GM18508 (cell line): ENCODE measurements around the gene ATIC.
"Not testable (repeated sequence)": the region's sequence is repeated elsewhere in the genome, so short reads cannot be mapped to it uniquely, and the experiment has no call there.

ENCODE experiments used
- ATAC-seq: cut with Tn5 transposase; IDR thresholded peaks from one replicate; pipeline ENCODE4 v1.9.1; 2021; ENCODE audit warnings: moderate number of reproducible peaks; ENCODE audit not compliant: insufficient read depth, unreplicated experiment

ATIC gene

DNA sequence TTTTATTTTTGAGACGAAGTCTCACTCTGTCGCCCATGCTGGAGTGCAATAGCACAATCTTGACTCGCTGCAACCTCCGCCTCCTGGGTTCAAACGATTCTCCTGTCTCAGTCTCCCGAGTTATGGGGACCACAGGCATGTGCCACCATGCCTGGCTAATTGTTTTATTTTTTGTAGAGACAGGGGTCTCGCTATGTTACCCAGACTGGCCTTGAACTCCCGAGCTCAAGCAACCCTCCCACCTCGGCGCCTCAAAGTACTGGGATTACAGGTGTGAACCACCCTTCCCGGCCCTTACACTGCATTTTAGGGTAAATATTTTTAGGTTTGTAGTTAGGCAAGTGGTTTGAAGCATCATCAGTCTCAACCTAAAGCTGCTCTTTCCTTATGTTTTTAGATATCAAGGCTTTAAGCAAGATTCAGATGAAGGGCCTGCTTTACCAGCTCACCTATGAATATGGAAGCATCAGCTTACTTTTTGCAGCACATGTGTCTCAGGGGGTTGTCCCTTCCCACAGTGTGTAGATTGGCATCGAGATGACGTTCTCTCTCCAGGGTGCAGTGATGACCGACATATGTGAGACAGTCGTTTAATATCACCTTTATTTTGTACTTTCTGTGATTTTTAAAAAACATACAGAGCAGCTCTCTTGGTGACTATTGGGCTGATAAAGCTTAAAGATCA lies 47.2 kb downstream of the ATIC start:
- ATAC-seq = no peak

DNA sequence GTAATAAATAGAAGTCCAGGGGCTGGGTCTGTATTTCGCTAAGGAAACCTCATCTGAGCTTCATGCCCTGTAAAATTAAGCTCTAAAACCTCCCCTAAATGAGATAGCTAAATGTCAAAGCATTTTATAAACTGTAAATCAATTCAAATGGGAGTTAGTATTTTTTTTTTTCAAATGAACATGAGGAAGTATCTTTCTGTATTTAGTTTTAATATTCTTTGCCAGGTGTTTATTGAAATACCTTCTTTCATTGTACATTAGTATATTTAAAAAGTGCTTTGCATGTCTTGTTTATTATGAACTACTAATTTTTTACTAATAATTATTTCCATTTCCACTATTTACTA lies 47.7 kb downstream of the ATIC start:
- no peak for ATAC-seq

DNA sequence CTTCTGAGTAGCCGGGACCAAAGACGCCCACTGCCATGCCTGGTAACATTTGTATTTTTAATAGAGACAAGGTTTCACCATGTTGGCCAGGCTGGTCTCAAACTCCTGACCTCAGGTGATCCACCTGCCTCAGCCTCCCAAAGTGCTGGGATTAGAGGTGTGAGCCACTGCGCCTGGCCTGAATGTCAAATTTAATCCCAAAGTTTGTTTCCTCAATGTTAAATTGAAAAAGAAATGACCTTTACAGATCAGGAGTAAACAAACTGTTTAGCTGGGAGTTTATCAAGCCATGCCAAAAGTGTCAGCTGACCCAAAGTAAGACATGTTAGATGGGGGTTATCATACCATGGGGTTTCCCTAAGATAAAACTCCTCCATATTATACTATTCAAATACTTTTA lies 48.2 kb downstream of the ATIC start:
- not testable (repeated sequence) for ATAC-seq

DNA sequence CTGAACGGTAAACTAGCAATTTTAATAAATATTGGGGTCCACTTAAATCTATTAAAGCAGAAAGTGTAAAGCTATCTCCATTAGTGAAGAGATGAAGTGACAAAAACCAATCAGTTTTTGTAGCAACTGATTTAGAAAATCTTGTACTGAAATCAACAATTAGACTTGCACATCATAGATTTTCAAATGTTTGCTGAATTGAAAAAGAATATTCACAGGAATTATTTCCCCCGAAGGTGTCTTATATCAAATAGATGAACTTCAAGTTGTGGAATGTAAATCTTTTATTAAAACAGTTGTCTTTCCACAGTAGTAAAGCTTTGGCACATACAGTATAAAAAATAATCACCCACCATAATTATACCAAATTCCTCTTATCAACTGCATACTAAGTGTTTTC lies 48.7 kb downstream of the ATIC start:
- ATAC-seq = no peak

DNA sequence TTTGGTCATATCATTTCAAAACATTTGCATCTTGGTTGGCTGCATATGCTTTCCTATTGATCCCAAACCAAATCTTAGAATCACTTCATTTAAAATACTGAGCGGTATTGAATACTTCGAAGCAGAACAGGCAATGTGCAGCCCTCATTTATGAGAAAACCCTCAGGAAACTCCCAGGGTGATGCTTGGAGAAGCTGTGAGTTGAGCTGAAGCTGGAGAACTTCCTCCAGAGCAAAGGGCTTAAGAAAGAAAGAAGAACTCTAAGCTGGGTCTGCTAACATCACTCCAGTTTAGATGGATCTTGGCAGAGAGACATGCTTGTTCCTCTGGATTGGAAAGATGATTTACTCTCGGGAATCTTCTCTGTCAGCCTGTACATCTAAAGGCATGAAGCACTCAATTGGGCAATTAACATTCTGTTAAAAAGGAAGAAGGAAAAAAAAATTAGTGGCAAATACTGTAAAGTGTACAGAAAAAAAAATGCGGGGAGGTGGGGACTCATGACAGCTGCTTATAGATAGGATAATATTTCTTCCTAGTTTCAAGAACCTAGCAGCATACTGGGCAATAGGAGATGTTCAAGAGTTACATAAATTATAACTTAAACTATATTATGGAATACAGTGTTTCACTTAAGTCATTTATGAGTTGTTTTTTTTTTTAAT lies 49.5 kb downstream of the ATIC start:
- no peak for ATAC-seq

DNA sequence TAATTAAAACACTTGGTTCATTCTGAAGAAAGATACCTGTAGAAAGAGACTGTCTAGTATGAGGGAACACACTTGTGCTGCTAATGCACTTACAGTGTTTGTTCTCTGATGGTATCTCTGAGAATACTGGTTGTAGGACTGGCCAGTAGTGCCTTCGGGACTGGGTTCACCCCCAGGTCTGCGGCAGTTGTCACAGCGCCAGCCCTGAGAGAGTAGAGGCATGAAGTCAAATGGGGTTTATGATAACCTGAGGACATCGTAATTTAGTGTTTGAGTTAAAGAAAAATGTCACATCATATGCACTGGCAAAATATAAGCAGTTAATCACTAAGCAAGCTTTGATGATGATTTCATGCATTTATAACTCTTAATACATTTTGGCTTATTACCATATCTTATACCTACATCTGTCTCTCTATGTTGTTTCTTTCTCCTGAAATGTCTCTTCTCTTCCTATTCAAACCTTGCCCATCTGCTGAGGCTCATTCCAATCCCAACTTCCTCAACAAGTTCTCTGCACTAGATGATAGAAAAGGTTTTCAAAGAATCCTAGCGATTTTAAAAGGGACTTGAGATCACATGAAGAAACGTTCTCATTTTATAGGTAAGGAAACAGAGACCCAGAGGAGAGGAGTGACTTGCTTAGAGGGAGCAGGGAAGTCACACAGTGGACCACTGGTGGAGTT lies 50.2 kb downstream of the ATIC start:
- ATAC-seq = no peak

DNA sequence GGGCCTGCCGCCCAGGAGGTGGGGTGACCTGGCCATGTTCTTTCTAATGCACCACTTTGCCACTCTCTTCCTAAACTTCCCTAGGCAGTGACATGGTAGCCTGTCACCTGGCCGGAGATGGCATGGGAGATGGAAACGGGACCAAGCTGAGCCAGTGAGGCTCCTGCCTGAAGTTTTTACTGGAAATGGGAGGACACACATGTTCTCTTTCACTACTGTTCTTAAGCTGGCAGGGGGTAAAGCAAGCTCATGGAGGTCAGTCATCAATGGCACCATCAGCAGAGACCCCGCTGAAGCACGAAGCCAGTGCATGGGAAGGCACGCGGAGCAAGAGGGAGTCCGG lies 50.7 kb downstream of the ATIC start:
- no peak for ATAC-seq

DNA sequence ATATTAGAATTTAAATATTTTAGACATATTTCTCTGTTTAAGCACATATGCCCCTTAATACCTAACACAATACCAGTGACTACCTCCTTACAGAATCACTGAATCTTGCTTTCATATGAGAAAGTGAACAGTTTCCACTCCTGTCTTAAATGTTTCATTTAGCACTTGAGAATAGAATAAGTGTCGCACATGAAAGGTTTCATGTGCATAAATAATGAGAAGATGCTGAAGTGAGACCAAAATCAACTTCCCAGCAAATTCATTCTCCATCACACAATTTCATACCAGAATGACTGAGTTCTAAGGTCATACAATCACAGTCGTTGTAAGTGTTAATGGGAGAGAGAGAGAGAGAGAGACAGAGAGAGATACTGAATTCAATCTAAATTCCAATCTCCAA lies 51.2 kb downstream of the ATIC start:
- no peak for ATAC-seq

DNA sequence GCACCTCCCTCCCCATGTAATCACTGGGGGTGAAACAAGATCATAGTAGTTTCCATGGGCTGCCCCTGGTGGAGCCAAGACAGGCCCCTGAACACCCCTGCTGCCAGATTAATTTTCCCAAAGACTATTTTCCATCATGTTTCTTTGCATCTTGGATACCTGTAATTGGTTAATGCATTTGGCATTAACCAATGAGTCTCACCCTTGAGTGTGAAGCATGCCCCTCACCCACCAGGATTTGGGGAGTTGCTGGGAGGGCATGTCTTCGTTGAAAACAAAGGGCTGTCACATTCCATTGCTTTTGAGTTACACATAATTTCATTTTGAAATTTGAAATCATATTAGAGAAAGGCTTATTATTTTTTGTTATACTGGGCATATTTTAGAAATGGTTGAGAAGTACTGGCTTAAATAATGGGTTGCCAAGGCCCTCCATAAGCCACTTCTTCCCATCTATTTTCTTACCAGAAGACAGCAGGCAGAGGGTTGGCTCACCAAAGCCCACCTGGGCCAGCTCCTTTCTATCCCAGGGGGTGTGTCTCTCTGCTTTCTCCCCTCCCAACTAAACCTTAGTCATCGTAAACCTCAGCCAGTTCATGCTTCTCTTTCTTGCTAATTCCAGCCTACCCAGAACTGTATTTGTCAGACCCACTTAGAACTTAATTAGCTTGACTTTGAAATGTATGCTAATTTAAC lies 51.8 kb downstream of the ATIC start:
- ATAC-seq = no peak

DNA sequence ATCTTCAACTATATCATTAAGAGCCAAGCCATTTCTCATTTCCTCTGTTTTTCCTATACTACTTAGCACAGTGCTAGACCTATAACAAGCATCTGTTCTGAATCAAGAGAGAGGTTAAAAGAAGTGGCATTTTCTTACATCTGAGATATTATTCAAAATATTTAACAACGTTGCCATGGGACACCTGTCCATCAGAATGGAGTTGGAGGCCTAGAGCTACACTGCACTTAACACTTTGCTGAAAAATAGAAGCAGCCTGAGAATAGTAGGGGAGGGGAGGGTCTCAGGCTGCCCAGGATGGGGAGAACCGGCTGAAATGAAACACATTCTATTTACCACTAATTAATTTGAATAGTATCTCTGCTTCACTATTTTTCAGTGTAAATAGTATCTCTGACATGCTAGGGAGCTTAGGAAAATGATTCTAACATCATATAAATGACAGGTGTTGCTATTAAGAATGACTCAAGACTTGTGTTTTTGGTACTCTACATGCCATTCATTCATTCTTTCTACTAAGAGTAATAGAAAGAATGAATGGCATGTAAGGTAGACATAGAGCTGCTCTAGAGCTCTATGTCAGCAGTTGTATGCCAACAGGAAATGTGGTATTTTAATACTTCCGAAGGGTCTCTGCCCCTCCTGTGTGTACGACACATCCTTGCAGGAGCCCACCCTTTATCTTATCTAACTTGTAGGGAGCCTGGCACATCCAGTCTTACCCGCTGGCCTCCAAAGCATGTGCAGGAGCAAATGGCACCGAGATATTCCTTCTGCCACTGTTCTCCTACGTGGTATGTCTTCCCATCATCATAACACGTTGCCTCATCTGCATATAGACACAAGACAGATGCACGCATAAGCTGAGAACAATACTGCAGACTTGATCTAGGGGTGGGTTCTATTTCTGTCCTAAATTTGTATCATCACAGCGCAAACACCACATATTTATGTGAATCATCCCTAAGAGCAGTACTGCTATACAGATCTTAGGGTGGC lies 52.6 kb downstream of the ATIC start:
- no peak for ATAC-seq

DNA sequence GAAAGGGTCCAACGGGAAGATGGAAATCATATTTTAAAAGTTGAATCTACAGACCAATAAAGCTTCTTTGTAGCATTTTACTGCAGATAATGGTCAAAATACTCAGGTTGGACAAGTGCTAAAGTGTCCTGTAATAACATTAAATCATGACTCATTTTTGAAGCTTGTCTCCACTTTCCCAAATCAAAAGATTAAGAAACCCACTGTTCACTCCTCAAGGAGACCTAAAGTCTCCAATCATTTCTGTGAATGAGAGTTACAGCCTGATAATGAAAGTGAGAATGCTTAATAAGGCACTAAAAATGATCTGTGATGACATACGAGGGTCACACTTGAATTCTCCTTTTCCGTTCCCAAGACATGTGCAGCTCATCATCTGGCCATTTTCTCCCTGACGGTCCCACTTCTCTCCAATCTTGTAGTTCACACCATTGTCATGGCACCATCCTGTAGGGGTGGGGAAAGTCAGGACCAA lies 53.4 kb downstream of the ATIC start:
- ATAC-seq = peak; percentile 61

DNA sequence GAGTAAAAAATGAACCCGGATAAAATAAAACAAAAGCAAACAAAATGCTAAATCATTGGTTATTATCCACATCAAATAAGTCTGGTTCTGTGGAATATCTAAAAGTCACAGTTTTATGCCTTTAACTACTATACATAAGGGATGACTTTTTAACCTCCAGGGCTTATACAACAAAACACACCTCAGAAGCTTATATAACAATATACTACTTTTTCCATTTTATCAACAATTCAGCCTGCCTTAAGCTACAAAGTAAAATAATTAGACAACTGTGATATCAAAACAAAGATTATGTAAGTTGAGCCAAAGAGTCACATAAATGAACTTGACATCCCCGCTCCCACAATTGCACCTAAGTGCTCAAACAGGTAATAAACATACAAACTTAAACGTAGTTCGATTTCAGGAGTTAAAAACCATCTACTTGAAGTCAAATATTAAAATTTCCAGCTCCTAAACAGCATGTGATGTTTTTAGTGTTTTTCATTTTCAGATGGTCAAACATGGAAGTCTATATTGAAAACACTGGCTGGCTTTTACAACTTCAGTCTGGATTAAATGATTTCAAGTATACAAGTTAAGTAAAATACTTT lies 54.7 kb downstream of the ATIC start:
- no peak for ATAC-seq

DNA sequence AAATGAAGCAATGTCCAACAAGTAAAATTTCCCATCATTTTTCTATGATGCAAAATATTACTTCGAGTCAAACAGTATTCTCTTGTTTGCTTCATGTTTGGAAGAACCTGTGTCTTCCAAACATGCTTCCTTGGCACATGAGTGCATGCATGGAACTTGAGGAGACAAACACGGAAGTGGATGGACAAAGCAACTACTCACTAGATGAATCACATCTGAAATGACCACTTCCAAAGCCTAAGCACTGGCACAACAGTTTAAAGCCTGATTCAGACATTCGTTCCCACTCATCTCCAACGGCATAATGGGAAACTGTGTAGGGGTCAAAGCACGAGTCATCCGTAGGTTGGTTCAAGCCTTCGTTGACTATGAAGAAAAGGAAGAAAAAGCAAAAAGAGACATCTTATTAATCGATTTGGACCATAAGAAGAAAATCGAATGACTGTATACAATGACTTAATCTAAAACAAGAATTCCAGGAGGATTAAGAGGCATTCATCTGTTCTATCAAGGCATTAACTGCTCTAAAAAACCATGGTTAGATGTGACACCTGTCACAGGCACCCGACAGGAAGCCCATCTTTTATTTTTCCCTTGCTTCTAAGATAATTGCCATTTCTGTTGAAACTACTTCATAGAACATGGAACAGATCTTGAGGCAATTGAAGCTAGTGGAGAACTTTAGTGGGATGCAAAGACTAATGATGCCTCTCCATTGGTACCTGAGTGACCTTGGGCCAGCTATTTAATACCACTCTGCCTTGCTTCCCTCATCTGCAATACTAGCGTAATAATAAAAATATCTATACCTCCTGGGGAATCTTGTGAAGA lies 56.0 kb downstream of the ATIC start:
- ATAC-seq = no peak

DNA sequence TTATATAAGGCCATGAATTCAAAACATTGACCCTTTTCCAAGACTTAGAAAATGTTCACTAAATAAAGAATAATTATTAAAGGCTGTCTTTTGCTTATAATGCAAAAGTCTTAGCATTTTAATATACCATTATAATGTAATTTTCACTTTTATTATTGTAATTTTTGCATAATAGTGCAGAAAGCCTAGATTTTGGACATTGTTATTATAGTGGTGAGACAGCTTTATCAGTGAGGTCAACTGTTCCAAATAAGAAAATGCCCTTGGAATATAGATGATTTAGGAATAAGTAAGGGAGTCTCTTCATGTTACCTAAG lies 56.6 kb downstream of the ATIC start:
- no peak for ATAC-seq

DNA sequence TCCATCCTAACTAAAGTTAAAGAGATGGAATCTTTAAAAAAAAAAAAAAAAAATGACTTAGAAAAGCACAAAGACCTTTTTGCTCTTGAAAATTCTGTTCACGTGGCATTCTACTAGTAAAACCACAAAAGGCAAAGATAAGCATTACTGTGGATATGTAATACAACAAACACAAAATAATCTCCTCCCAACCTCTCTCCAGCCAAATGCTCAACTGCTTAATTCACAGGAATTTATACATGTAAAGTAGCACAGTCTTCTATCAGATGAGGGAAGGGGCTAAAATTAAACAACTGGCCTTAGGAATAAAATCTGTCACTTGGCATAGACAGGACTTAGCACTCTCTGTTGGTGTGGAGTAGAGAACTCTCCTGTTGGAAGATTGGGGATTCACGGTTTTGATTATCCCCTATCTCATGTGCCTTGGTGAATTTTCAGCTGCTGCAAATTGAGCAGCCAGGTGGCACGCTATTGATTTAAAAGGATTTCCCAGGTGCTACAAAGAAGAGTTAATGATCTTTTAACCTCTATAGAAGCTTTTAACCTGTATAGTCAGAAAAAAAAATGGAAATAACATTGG lies 57.4 kb downstream of the ATIC start:
- no peak for ATAC-seq

DNA sequence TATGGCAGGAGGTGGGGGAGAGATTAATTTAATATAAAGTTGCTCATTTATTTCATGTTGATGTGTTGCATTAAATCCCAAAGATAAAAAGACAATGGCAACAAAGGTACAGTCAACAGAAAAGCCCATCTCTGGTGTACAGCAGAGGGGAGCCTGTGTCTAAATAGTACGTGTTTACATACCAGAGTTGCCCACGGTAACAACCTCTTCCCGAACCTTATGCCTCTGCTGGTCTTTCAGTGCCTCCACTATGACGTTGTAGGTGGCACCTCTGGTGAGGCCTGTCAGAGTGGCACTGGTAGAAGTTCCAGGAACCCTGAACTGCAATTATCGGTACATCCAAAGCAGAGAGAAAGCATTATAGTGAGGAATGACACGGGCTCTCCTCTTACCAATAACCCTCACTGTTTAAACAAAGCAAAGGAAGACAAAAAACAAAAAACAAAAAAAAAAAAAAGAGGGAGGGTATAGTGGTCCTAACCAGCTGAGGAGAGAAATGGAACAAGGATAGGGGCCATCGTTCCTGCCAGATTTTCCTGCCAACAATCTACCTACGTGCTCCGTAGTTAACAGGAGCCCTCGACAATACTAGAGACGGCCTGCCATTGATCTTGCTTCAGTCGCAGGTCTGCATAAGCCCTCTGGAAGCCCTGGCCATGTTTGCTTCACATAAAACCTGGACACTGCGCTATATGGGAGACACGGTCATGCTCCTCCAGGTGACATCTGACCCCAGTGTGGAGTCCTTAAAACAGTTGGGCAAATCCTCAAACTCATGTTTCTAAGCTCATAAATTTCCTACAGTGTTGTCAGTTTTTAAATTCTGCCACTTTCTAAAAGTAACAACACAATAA lies 58.5 kb downstream of the ATIC start:
- no peak for ATAC-seq
